ENCODE data around the gene SNAPC2. TPM values are rescaled to one million over a fixed set of nuclear protein-coding genes. Genes with fewer than 3 reads are reported as not detected.

Gene SNAPC2
- total RNA-seq, 4 donors from 2014 or later: 6.4 to 13.0 (median 9.4) TPM

GRCh38 chr19:7932276-7932929, 12.3 kb downstream of the SNAPC2 start:
- TF ChIP-seq CTCF (IDR thresholded peaks at IDR 0.05; ENCODE audit: low read depth): no peak

GRCh38 chr19:7932930-7933300, 12.8 kb downstream of the SNAPC2 start:
- no peak for TF ChIP-seq CTCF (IDR thresholded peaks at IDR 0.05; ENCODE audit: low read depth)

GRCh38 chr19:7933411-7933810, 13.3 kb downstream of the SNAPC2 start:
- no peak for TF ChIP-seq CTCF (IDR thresholded peaks at IDR 0.05; ENCODE audit: low read depth)

GRCh38 chr19:7933828-7934725, 13.9 kb downstream of the SNAPC2 start:
- no peak for TF ChIP-seq CTCF (IDR thresholded peaks at IDR 0.05; ENCODE audit: low read depth)

- TF ChIP-seq CTCF (IDR thresholded peaks at IDR 0.05; ENCODE audit: low read depth): no peak
Measured at GRCh38 chr19:7934766-7935165, 14.6 kb downstream of the SNAPC2 start.

- no peak for TF ChIP-seq CTCF (IDR thresholded peaks at IDR 0.05; ENCODE audit: low read depth)
Measured at GRCh38 chr19:7940841-7941240, 20.7 kb downstream of the SNAPC2 start.

- TF ChIP-seq CTCF (IDR thresholded peaks at IDR 0.05; ENCODE audit: low read depth): no peak
Measured at GRCh38 chr19:7941895-7942596, 21.9 kb downstream of the SNAPC2 start.

Measured in subcutaneous adipose tissue (tissue), 4 donors.